HG03354 (cell line): Measurements from ENCODE around the gene LPP.

Experiments used
- ATAC-seq: cut with Tn5 transposase; IDR thresholded peaks from one replicate; pipeline ENCODE4 v1.9.1; 2021; ENCODE audit warnings: mild to moderate bottlenecking; ENCODE audit not compliant: unreplicated experiment, poor library complexity, severe bottlenecking

The LPP gene

GRCh38 chr3:188840290-188840689, 686.3 kb downstream of the LPP start:
- ATAC-seq = no peak

- no peak for ATAC-seq
Observed at GRCh38 chr3:188841906-188842305, 687.9 kb downstream of the LPP start.

- no peak for ATAC-seq
Observed at GRCh38 chr3:188842639-188843038, 688.7 kb downstream of the LPP start.

GRCh38 chr3:188844096-188844495, 690.1 kb downstream of the LPP start:
- ATAC-seq = no peak

- no peak for ATAC-seq
Observed at GRCh38 chr3:188845514-188845913, 691.6 kb downstream of the LPP start.

GRCh38 chr3:188848947-188849346, 695.0 kb downstream of the LPP start:
- ATAC-seq = no peak

GRCh38 chr3:188853856-188854771, 700.2 kb downstream of the LPP start:
- no peak for ATAC-seq

GRCh38 chr3:188854772-188855149, 700.8 kb downstream of the LPP start:
- ATAC-seq = no peak

- no peak for ATAC-seq
Observed at GRCh38 chr3:188855675-188856074, 701.7 kb downstream of the LPP start.

- ATAC-seq = no peak
Observed at GRCh38 chr3:188860147-188860546, 706.2 kb downstream of the LPP start.

- no peak for ATAC-seq
Observed at GRCh38 chr3:188861842-188862744, 708.1 kb downstream of the LPP start.

GRCh38 chr3:188863999-188864406, 710.0 kb downstream of the LPP start:
- no peak for ATAC-seq

GRCh38 chr3:188867691-188868265, 713.8 kb downstream of the LPP start:
- ATAC-seq = no peak

- no peak for ATAC-seq
Observed at GRCh38 chr3:188868803-188869202, 714.8 kb downstream of the LPP start.

GRCh38 chr3:188869628-188870027, 715.7 kb downstream of the LPP start:
- no peak for ATAC-seq

- no peak for ATAC-seq
Observed at GRCh38 chr3:188870431-188870830, 716.5 kb downstream of the LPP start.

- no peak for ATAC-seq
Observed at GRCh38 chr3:188874576-188874975, 720.6 kb downstream of the LPP start.

GRCh38 chr3:188875413-188875812, 721.5 kb downstream of the LPP start:
- ATAC-seq = no peak

GRCh38 chr3:188876370-188876769, 722.4 kb downstream of the LPP start:
- no peak for ATAC-seq

GRCh38 chr3:188877381-188877780, 723.4 kb downstream of the LPP start:
- no peak for ATAC-seq
